Transverse colon (tissue), 4 donors: ENCODE results near the gene NR3C1.

ENCODE experiments used
- EP300 ChIP-seq: sonication (generic); formaldehyde crosslinking; IDR thresholded peaks from one replicate; pipeline ENCODE4 v1.6.1; 2017; ENCODE audit warnings: antibody characterized with exemption, low read depth
- POLR2A ChIP-seq: fragments of 450-650 bp; IDR thresholded peaks from one replicate; pipeline ENCODE4 v1.6.1; 2016; ENCODE audit warnings: antibody characterized with exemption, mild to moderate bottlenecking, moderate library complexity
- POLR2AphosphoS5 ChIP-seq, 3 donors: sonication (generic); formaldehyde crosslinking; IDR thresholded peaks; one replicate each; pipeline ENCODE4 v1.6.1; 2016; ENCODE audit warnings: antibody characterized with exemption in 3 of 3
- TF ChIP-seq, protein P1 (sequence below), 5 experiments: fragments of 200-600 bp in 3 of 5; fragments of 450-650 bp in 2 of 5; sonication (generic) in 3 of 5; IDR thresholded peaks; 1 replicate in 2 of 5; 2 replicates in 3 of 5; pipeline ENCODE4 v1.5.1; 2016 to 2017; ENCODE audit warnings: antibody characterized with exemption in 5 of 5, inconsistent platforms in 3 of 5, mild to moderate bottlenecking in 2 of 5, moderate library complexity in 1 of 5

DNA sequence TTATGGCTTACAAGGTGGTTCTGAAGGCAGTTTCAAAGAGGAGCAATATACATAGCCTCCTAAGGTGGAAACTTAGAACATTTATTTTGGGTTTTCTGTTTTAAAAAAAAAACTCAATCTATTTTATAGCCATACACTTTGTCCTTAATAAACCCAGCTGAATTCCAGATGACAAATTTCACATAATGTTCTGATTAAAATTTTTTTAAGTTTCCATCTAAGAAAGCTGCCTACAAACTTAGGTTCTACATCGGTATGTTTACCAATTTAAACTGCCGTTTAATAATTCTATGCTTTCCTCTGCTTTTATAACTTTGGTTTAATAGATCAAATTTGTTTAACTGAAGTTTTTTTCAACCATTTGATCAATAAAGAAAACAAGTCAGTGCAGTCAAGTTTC is 12.5 kb downstream of the NR3C1 start:
- TF ChIP-seq POLR2A, result no peak
- TF ChIP-seq, protein P1, sequence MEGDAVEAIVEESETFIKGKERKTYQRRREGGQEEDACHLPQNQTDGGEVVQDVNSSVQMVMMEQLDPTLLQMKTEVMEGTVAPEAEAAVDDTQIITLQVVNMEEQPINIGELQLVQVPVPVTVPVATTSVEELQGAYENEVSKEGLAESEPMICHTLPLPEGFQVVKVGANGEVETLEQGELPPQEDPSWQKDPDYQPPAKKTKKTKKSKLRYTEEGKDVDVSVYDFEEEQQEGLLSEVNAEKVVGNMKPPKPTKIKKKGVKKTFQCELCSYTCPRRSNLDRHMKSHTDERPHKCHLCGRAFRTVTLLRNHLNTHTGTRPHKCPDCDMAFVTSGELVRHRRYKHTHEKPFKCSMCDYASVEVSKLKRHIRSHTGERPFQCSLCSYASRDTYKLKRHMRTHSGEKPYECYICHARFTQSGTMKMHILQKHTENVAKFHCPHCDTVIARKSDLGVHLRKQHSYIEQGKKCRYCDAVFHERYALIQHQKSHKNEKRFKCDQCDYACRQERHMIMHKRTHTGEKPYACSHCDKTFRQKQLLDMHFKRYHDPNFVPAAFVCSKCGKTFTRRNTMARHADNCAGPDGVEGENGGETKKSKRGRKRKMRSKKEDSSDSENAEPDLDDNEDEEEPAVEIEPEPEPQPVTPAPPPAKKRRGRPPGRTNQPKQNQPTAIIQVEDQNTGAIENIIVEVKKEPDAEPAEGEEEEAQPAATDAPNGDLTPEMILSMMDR (IDR thresholded peaks at IDR 0.05), result no peak
- TF ChIP-seq POLR2AphosphoS5 (IDR thresholded peaks at IDR 0.05), result no peak
- no peak for TF ChIP-seq EP300
